Left ventricle myocardium inferior (tissue), 1 donor: ENCODE measurements around the gene EHD2. TPM values are rescaled to one million over a fixed set of nuclear protein-coding genes. Genes with fewer than 3 reads are reported as not detected.
A peak's percentile ranks its signal among the peaks of the same experiment; 100 is the strongest.

ENCODE experiments used
- DNase-seq: peaks from one replicate; pipeline ENCODE4 v3.0.0-alpha.2; 2020
- H3K27ac ChIP-seq: fragments of 200-600 bp; replicated peaks from 2 replicates; pipeline ENCODE4 v1.8.0; 2021
- H3K27me3 ChIP-seq: fragments of 200-600 bp; 2 replicates; pipeline ENCODE4 v1.8.0; 2021; ENCODE audit warnings: low read depth
- H3K36me3 ChIP-seq: fragments of 200-600 bp; 2 replicates; pipeline ENCODE4 v1.8.0; 2021
- H3K4me1 ChIP-seq: fragments of 200-600 bp; 2 replicates; pipeline ENCODE4 v1.8.0; 2021
- H3K4me3 ChIP-seq: fragments of 200-600 bp; 2 replicates; pipeline ENCODE4 v1.8.0; 2021; ENCODE audit warnings: mild to moderate bottlenecking, moderate library complexity
- H3K9me3 ChIP-seq: fragments of 200-600 bp; replicated peaks from 2 replicates; pipeline ENCODE4 v1.8.0; 2021
- intact Hi-C: fragments of 100-400 bp; cut with micrococcal nuclease; formaldehyde crosslinking; loops from one replicate; pipeline ENCODE4 v1.11.0; 2022
- total RNA-seq: library from RNA; stranded (reverse); fragmentation: NEBNext Ultra II Directional; extraction: Animal tissue kit (Norgen Biotek cat#: 25700); gene quantifications from one replicate; pipeline ENCODE4 v1.2.1, GENCODE V29; 2021
- TF ChIP-seq, protein P1 (sequence below): fragments of 200-600 bp; IDR thresholded peaks from 2 replicates; pipeline ENCODE4 v1.8.0; 2021; ENCODE audit warnings: antibody characterized with exemption, mild to moderate bottlenecking, borderline replicate concordance
- donor health status: DM: no; HTN: yes; CAD: no; lungs with severe emphysema.

EHD2 gene
- total RNA-seq, 1 donor from 2014 or later = 48.2 TPM

DNA sequence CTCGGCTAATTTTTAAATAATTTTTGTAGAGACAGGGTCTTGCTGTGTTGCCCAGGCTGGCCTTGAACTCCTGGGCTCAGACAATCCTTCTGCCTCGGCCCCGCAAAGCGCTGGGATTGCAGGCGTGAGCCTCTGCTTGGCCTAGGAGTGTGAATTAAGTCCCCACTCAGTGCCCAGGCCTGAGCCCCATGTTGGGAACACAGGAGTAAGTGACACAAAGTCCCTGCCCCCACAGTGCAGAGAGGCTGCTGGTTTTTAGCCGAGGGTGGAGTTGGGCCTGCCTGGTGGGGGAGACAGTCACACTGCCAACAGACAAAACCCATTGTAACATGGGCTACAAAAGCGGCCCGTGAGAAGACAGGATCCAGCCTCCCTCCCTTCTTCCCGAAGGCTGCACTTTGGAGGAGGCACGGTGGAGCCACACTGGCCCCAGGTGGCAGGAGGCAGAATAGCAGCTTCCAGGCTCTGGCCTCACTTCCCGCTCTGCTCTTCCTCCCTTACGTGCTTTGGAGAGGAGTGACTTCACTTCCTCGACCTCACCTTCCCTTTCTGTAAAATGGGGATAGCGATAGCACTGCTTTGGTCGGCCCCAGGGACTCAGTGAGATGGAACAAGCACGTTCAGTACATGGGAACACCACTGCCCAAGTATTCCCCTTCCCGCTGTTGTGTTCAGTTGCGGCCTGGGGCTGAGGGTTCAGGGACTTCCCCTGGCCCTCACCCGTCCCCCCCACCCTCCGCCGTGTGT lies 15.2 kb upstream of the EHD2 start:
- H3K36me3 ChIP-seq = peaks cover 50% of the 10 kb centered on the region
- peak; percentile 73 for DNase-seq
- H3K4me1 ChIP-seq = peaks cover 8% of the 10 kb centered on the region
- no peaks in the 10 kb centered on the region for H3K9me3 ChIP-seq
- H3K4me3 ChIP-seq = no peak overlapping the region
- no peaks in the 10 kb centered on the region for H3K27me3 ChIP-seq
- intact Hi-C loops = no loop called here
- TF ChIP-seq, protein P1, sequence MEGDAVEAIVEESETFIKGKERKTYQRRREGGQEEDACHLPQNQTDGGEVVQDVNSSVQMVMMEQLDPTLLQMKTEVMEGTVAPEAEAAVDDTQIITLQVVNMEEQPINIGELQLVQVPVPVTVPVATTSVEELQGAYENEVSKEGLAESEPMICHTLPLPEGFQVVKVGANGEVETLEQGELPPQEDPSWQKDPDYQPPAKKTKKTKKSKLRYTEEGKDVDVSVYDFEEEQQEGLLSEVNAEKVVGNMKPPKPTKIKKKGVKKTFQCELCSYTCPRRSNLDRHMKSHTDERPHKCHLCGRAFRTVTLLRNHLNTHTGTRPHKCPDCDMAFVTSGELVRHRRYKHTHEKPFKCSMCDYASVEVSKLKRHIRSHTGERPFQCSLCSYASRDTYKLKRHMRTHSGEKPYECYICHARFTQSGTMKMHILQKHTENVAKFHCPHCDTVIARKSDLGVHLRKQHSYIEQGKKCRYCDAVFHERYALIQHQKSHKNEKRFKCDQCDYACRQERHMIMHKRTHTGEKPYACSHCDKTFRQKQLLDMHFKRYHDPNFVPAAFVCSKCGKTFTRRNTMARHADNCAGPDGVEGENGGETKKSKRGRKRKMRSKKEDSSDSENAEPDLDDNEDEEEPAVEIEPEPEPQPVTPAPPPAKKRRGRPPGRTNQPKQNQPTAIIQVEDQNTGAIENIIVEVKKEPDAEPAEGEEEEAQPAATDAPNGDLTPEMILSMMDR = peak; percentile 98
- peak overlapping the region; percentile 69 for H3K27ac ChIP-seq

DNA sequence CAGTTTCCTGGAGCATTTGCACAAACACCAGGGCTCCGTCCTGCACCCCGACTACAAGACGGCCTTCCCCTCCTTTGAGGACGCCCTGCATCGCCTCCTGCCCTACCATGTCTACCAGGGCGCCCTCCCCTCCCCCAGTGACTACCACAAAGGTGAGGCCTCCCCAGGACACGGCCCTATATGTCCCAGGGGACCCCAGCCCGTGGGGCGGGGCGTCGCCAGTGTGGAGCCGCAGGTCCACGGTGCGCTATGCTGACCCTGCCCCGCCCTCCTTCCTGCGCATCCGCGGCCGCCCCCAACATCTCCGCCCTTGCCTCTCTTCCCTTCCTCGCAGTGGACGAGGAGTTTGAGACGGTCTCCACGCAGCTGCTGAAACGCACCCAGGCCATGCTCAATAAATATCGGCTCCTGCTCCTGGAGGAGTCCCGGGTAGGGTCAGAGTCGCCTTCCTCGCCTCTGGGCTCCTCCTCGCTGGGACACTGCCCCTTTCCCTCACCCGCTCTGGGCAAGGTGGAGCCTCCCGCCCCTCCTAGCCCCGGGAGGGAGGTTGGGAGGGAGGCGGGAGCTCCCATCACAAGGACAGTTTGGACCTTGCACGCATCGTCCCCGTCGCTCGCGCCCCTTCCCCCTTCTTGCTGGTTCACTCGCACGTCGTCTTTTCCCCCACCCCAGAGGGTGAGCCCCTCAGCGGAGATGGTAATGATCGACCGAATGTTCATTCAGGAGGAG lies 14.4 kb upstream of the EHD2 start:
- no peak for DNase-seq
- H3K4me3 ChIP-seq = no peak overlapping the region
- intact Hi-C loops = no loop called here
- H3K27me3 ChIP-seq = no peaks in the 10 kb centered on the region
- no peak overlapping the region for H3K27ac ChIP-seq
- no peaks in the 10 kb centered on the region for H3K9me3 ChIP-seq
- peaks cover 58% of the 10 kb centered on the region for H3K36me3 ChIP-seq
- TF ChIP-seq, protein P1 = no peak
- H3K4me1 ChIP-seq = peaks cover 8% of the 10 kb centered on the region

DNA sequence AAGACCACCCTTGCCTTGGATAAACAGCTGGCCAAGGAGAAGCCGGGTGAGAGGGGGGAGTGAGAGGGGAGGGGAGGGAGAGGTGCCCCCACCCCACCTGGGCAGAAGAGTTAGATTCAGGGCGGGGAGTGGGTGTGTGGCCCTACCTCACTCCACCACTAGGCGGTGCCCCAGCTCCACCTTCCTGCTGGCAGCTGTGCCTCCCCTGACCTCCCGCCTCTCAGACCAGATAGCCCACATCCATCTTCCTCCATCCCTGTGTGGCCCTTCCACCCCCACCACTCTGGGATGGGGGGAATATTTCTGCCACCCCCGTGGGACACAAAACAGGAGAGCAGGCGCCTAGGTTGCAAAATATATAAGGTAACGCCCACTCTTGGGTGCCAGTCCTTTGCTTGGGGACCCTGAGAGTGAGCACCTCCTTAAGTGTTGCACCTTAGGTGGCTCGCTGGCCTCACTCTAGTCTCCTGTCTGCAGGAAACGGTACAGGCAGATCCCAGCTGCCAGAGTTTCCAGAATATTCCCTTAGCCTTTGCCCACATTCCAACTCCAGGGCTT lies 13.8 kb upstream of the EHD2 start:
- Histone ChIP-seq H3K4me1 (peaks cover 8% of the 10 kb centered on the region), H3K4me3 (no peak overlapping the region), H3K9me3 (no peaks in the 10 kb centered on the region), H3K27ac (no peak overlapping the region), H3K27me3 (no peaks in the 10 kb centered on the region), H3K36me3 (peaks cover 58% of the 10 kb centered on the region)
- no peak for DNase-seq
- intact Hi-C loops = no loop called here
- TF ChIP-seq, protein P1 = peak; percentile 72

DNA sequence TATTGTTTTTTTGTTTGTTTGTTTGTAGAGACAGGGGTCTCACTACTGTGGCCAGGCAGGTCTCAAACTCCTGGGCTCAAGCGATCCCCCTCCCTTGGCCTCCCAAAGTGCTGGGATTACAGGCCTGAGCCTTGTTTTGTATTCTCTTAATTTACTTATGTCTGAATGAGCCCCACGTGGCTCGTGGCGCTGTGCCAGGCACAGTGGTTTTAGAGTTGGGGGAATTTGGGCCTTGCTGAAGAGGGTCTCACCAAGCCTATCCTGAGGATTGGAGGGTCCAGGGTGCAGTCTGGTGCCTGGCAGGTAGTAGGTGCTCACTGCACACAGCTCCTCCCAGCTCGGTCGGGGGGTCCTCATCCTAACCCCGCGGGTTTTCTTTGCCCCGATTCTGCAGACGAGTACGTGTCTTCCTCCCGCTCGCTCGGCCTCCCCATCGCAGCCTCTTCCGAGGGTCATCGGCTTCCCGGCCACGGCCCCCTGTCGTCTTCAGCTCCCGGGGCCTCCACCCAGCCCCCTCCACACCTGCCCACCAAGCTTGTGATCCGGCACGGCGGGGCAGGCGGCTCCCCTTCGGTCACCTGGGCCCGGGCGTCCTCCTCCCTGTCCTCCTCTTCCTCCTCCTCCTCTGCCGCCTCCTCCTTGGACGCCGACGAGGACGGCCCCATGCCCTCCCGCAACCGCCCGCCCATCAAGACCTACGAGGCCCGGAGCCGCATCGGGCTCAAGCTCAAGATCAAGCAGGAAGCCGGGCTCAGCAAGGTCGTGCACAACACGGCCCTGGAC lies 12.1 kb upstream of the EHD2 start:
- H3K9me3 ChIP-seq = no peaks in the 10 kb centered on the region
- TF ChIP-seq, protein P1 = no peak
- no peak overlapping the region for H3K4me3 ChIP-seq
- no peaks in the 10 kb centered on the region for H3K27me3 ChIP-seq
- peaks cover 8% of the 10 kb centered on the region for H3K4me1 ChIP-seq
- intact Hi-C loops = loop anchor here (5.0 kb wide), 1 partner anchor 91 kb away; no protein-coding TSS in a partner anchor
- H3K36me3 ChIP-seq = peaks cover 58% of the 10 kb centered on the region
- no peak overlapping the region for H3K27ac ChIP-seq
- no peak for DNase-seq
